Mesothelial cell of epicardium (in vitro differentiated cells): ENCODE results near the gene CUL7. TPM values are rescaled to one million over a fixed set of nuclear protein-coding genes. Genes with fewer than 3 reads are reported as not detected.

Experiments
- DNase-seq, 2 experiments: peaks; one replicate each; pipeline ENCODE4 v3.0.0; 2021; ENCODE audit warnings: low spot score in 2 of 2; ENCODE audit not compliant: unreplicated experiment in 2 of 2
- H3K27ac Mint-ChIP-seq: 2 replicates; pipeline ENCODE4 v1.8.0; 2021; ENCODE audit warnings: mixed read lengths
- H3K27me3 Mint-ChIP-seq: 2 replicates; pipeline ENCODE4 v1.8.0; 2021; ENCODE audit warnings: low read depth, mixed read lengths
- H3K36me3 Mint-ChIP-seq: 2 replicates; pipeline ENCODE4 v1.8.0; 2021; ENCODE audit warnings: mixed read lengths
- H3K4me1 Mint-ChIP-seq: 2 replicates; pipeline ENCODE4 v1.8.0; 2021; ENCODE audit warnings: mixed read lengths
- H3K4me3 Mint-ChIP-seq: 2 replicates; pipeline ENCODE4 v1.8.0; 2021; ENCODE audit warnings: mild to moderate bottlenecking, moderate library complexity, mixed read lengths
- H3K9me3 Mint-ChIP-seq: 2 replicates; pipeline ENCODE4 v1.8.0; 2021; ENCODE audit warnings: mixed read lengths
- CTCF ChIP-seq: fragments of 200-600 bp; sonication (generic); IDR thresholded peaks from one replicate; pipeline ENCODE4 v1.5.0; 2021; ENCODE audit warnings: antibody characterized with exemption; ENCODE audit not compliant: unreplicated experiment
- total RNA-seq: library from RNA; stranded (reverse); gene quantifications from 3 replicates; pipeline ENCODE4 v1.2.1, GENCODE V29; 2021

The CUL7 gene
- total RNA-seq, 1 donor from 2014 or later, result 90.9 TPM

GRCh38 chr6:43090559-43090956 lies 36.9 kb upstream of the CUL7 start:
- Mint-ChIP-seq H3K27ac (peak overlapping the region; percentile 98), H3K36me3 (peaks cover 2% of the 10 kb centered on the region), H3K27me3 (no peaks in the 10 kb centered on the region), H3K9me3 (no peaks in the 10 kb centered on the region), H3K4me3 (peak overlapping the region; percentile 30), H3K4me1 (peaks cover 57% of the 10 kb centered on the region)
- DNase-seq, result no peak
- TF ChIP-seq CTCF, result no peak

- Mint-ChIP-seq H3K36me3 (peaks cover 2% of the 10 kb centered on the region), H3K4me3 (peak overlapping the region; percentile 30), H3K4me1 (peaks cover 53% of the 10 kb centered on the region), H3K27me3 (no peaks in the 10 kb centered on the region), H3K27ac (peak overlapping the region; percentile 98), H3K9me3 (no peaks in the 10 kb centered on the region)
- no peak for TF ChIP-seq CTCF
- DNase-seq, result no peak
These were observed 36.4 kb upstream of the CUL7 start for GRCh38 chr6:43089874-43090558.

DNA sequence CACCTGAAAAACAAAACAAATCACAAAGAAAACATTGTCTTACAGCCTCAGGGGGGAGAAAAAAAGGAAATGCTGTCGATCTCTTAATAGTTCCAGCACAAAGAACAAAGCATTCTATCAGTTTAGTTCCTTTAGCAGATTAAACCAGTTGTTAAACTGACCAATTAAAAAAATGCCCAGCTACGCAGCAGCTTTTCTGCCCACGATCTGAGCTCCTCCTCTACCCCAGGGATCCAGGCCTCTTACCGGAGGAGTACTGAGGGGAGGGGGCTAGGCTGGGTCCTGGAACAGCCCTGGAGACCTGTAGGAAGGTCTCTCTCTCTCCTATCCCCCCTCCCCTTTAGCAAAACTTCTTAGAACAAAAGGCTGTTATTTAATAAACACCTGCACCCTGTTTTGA lies 35.8 kb upstream of the CUL7 start:
- H3K27me3 Mint-ChIP-seq, result no peaks in the 10 kb centered on the region
- TF ChIP-seq CTCF, result no peak
- H3K27ac Mint-ChIP-seq, result peak overlapping the region; percentile 98
- DNase-seq, result no peak
- peaks cover 54% of the 10 kb centered on the region for H3K4me1 Mint-ChIP-seq
- H3K9me3 Mint-ChIP-seq, result no peaks in the 10 kb centered on the region
- no peak overlapping the region for H3K4me3 Mint-ChIP-seq
- H3K36me3 Mint-ChIP-seq, result peaks cover 2% of the 10 kb centered on the region

DNA sequence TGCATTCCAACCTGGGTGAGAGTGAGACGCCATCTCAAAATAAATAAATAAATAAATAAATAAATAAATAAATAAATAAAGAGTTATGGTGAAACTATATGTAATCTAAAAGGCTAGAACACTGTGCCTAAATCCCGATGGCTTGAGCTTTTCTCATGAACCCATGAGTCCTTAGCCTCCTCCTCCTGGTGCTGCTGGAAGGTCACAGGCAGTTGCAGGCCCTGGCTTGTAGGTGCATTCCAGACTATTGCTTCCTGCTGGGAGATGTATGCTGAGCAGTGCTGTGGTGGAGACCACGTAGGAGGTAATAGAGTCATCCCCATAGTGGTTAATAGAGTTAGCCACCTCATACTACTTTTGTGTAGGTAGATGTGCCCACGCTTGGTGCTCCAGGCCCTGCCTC lies 35.0 kb upstream of the CUL7 start:
- no peak for TF ChIP-seq CTCF
- Mint-ChIP-seq H3K4me1 (peaks cover 51% of the 10 kb centered on the region), H3K27ac (peak overlapping the region; percentile 98), H3K4me3 (no peak overlapping the region), H3K9me3 (no peaks in the 10 kb centered on the region), H3K36me3 (no peaks in the 10 kb centered on the region), H3K27me3 (no peaks in the 10 kb centered on the region)
- no peak for DNase-seq

DNA sequence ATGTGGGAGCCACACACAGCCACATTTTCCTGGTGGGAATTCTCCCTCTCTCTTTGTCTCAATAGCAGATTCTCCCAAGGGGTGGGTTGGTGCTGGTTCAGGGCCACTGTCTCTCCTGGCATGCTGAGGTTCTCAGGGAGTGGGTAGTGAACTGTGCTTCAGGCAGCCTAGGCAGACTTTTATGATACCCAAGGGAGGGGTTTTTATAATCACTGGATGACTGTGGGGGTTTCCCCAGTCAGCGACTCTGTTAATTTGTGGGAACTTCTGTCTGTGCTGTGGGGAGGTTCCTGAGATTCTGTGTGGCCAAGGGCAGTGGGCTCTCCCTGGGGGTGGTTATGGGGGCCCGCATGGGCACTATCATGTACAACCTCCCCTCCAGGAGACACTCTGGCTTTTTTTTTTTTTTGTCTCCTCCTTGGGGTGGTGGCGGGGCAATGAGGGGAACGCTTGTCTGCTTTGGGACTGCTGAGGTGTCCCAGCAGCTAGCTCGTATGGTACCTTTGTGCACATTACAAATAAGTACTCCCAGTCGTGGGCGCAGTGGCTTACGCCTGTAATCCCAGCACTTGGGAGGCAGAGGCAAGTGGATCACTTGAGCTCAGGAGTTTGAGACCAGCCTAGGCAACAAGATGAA lies 32.5 kb upstream of the CUL7 start:
- Mint-ChIP-seq H3K36me3 (peaks cover under 1% of the 10 kb centered on the region), H3K9me3 (no peaks in the 10 kb centered on the region), H3K27me3 (no peaks in the 10 kb centered on the region), H3K4me1 (peaks cover 38% of the 10 kb centered on the region), H3K4me3 (no peak overlapping the region), H3K27ac (peak overlapping the region; percentile 69)
- DNase-seq, result no peak
- TF ChIP-seq CTCF, result no peak
